HAP-1 (cell line): Measurements from ENCODE around the gene ARHGAP31.
A peak's percentile ranks its signal among the peaks of the same experiment; 100 is the strongest.

Experiments
- DNase-seq, 2 experiments: peaks; one replicate each; pipeline ENCODE4 v3.0.0-alpha.2; 2016 to 2020; ENCODE audit warnings: low spot score in 2 of 2
- H3K27me3 ChIP-seq: fragments of 250-450 bp; sonication (Bioruptor Pico); 2 replicates; pipeline ENCODE4 v1.5.1; 2020; ENCODE audit warnings: low read depth, mild to moderate bottlenecking, moderate library complexity
- H3K36me3 ChIP-seq: fragments of 250-450 bp; sonication (Bioruptor Pico); replicated peaks from 2 replicates; pipeline ENCODE4 v1.5.1; 2020; ENCODE audit warnings: mild to moderate bottlenecking
- H3K4me1 ChIP-seq: fragments of 250-450 bp; sonication (Bioruptor Pico); 2 replicates; pipeline ENCODE4 v1.5.1; 2020; ENCODE audit warnings: mild to moderate bottlenecking
- H3K4me3 ChIP-seq: fragments of 250-450 bp; sonication (Bioruptor Pico); 2 replicates; pipeline ENCODE4 v1.5.1; 2020; ENCODE audit warnings: mild to moderate bottlenecking, moderate library complexity
- H3K9me3 ChIP-seq: fragments of 250-450 bp; sonication (Bioruptor Pico); 2 replicates; pipeline ENCODE4 v1.5.1; 2020; ENCODE audit warnings: mild to moderate bottlenecking, moderate library complexity
- in situ Hi-C: fragments of 300-500 bp; cut with MboI; formaldehyde crosslinking; loops from 3 replicates; pipeline ENCODE4 v1.14.3; 2020; ENCODE audit warnings: low sequenced_read_pairs, inconsistent platforms, mixed read lengths

The ARHGAP31 gene

DNA sequence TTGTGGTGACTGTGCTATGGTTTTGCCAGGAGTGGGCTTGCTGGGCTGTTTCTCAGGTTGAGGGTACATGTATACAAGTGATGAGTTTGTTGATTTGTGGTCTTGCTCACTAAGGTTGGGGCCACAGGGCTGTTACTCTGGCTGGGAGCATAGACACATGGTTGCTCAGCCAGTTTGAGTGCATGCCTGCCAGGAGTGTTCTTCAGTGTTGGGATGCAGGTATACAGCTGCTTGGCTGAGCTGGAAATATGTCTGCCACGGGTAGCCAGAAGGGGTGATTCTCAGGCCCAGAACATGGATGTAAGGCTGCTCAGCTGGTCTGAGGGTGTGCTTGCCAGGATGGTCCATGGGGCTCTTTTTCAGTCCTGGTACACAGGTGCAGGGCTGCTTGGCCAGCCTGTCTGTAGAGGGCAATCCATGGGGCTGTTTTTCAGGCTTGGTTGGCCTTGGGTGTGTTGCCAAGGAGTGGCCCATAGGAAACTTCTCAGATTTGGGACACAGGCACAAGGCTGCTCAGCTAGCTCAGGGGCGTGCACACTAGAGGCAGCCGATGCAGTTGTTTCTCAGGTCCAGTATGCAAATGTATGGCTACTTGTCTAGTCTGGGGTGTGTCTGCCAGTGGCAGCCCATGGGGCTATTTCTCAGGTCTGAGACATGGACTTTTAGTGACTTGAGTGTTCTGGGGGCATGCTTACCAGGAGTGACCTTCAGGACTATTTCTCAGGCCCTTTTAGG lies 5.3 kb upstream of the ARHGAP31 start:
- Histone ChIP-seq H3K36me3 (no peaks in the 10 kb centered on the region), H3K4me3 (no peak overlapping the region), H3K4me1 (peaks cover 19% of the 10 kb centered on the region), H3K9me3 (0 out of 2 replicates have a peak, but pooled peaks cover 3% of the 10 kb centered on the region), H3K27me3 (0 out of 2 replicates have a peak, but pooled peaks cover 5% of the 10 kb centered on the region)
- in situ Hi-C loops = loop anchor here (25.0 kb wide), 1 partner anchor 398 kb away; the partner anchor contains the start of gene COX17
- DNase-seq = no peak

DNA sequence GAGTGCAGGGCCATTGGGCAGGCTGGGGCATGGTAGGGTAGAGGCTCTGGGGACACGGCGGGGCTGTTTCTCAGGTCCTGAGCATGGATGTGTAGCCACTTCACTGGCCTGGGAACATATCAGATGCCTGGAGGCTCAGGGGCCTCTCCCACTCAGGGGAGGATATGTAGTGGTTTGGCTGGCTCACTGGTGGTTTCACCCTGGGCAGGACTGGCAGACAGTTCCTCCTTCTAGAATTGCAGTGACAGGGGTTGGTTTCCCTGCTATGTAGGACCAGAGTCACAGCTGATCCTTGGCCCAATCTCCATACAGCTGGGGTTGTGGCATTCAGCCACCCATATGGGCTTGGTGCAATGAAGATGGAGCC lies 4.8 kb upstream of the ARHGAP31 start:
- H3K36me3 ChIP-seq = no peaks in the 10 kb centered on the region
- no peak overlapping the region for H3K4me3 ChIP-seq
- H3K9me3 ChIP-seq = 0 out of 2 replicates have a peak, but pooled peaks cover 3% of the 10 kb centered on the region
- in situ Hi-C loops = loop anchor here (25.0 kb wide), 1 partner anchor 398 kb away; the partner anchor contains the start of gene COX17
- DNase-seq = no peak
- H3K27me3 ChIP-seq = 0 out of 2 replicates have a peak, but pooled peaks cover 5% of the 10 kb centered on the region
- H3K4me1 ChIP-seq = peaks cover 21% of the 10 kb centered on the region

- in situ Hi-C loops = loop anchor here (25.0 kb wide), 1 partner anchor 397 kb away; the partner anchor contains the start of gene COX17
- Histone ChIP-seq H3K36me3 (no peaks in the 10 kb centered on the region), H3K9me3 (no peaks in the 10 kb centered on the region), H3K27me3 (no peaks in the 10 kb centered on the region), H3K4me3 (no peak overlapping the region), H3K4me1 (peaks cover 24% of the 10 kb centered on the region)
- no peak for DNase-seq
Measured at GRCh38 chr3:119290613-119291012, 3.6 kb upstream of the ARHGAP31 start.

DNA sequence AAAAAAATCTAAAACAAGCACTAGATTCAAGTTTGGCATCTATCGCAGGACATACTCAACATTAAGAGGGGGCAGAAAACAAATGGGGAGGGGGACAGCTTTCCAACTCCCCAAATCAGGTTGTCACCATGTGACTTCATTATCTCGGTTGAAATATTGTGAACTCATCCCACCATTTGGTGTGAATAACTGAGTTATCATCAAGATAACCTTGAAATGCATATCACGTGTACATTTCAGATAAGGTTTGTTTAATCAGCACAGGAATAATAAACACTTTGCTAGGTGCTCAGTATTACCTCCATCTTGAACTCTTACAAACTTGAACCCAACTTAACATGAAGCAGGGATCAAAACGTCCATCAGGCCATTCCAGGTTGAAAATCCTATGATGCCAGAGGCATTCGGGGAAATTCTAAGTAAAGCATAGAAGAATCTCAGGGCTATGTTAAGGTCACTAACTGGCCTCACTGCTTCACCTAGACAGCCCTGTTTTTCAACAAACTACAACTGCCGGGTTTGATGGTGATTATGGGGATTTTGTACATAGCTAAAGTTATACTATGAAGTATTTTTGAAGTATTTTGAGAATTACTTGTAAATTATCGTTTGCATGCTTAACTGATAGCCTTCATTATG lies 3.0 kb upstream of the ARHGAP31 start:
- Histone ChIP-seq H3K36me3 (no peaks in the 10 kb centered on the region), H3K4me3 (no peak overlapping the region), H3K4me1 (peaks cover 30% of the 10 kb centered on the region), H3K9me3 (no peaks in the 10 kb centered on the region), H3K27me3 (no peaks in the 10 kb centered on the region)
- in situ Hi-C loops = loop anchor here (25.0 kb wide), 1 partner anchor 396 kb away; the partner anchor contains the start of gene COX17
- DNase-seq = no peak

DNA sequence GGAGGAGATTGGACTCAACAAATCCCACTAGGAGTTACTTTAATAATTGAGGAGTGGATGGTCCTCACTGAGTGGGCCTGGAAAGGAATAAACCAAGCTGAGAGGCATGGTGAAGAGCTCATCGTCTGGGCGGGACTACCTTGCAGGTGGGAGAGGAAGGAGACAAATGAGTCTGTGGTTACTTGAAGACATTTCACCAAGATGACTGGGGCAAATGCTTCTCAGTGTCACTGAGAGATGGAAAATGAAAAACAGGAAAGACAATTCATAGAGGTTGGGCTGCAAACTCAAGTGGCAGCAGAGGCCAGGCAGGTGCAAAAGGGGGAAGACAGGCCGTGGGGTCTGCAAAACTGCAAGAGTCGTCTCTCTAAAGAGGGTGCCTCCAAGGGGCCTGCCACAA lies 1.5 kb upstream of the ARHGAP31 start:
- no peak for DNase-seq
- peaks cover 33% of the 10 kb centered on the region for H3K4me1 ChIP-seq
- in situ Hi-C loops = loop anchor here (25.0 kb wide), 1 partner anchor 395 kb away; the partner anchor contains the start of gene COX17
- no peaks in the 10 kb centered on the region for H3K36me3 ChIP-seq
- no peaks in the 10 kb centered on the region for H3K27me3 ChIP-seq
- no peak overlapping the region for H3K4me3 ChIP-seq
- no peaks in the 10 kb centered on the region for H3K9me3 ChIP-seq

DNA sequence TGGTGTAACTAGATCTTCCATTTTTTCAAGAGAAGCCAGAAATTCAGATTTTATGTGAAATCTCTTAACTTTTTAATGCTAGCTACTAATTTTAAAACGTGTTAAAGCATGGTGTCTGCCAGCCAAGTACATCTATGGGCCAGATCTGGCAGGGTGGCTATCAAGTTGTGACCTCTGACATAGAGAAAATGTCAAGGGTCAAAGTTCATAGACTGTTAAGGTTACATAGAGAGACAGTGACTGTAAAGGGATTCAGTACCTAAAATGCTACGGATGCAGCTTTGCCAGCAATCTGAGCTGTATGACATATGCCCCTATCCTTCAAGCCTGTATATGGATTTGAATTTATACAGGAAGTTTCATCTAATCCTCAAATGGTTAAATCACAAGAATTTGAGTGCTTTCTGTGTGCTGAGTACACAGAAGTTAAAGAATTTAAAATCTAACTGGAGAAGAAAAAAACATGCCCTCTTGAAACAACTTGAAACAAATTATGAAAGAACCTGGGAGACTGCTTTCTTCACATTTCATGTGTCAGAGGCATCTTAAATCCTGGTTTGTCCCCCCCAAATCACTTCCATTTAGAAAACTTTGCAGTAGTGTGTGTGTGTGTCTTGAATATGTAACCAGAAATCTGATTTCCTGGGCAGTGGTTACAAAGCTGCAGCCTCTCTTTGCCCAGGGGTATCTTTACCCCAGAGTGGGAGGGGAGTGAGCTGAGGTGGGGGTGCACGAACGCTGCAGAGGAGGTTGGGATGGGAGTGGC lies 895 bp upstream of the ARHGAP31 start:
- in situ Hi-C loops = loop anchor here (25.0 kb wide), 1 partner anchor 394 kb away; the partner anchor contains the start of gene COX17
- Histone ChIP-seq H3K27me3 (no peaks in the 10 kb centered on the region), H3K9me3 (no peaks in the 10 kb centered on the region)

DNA sequence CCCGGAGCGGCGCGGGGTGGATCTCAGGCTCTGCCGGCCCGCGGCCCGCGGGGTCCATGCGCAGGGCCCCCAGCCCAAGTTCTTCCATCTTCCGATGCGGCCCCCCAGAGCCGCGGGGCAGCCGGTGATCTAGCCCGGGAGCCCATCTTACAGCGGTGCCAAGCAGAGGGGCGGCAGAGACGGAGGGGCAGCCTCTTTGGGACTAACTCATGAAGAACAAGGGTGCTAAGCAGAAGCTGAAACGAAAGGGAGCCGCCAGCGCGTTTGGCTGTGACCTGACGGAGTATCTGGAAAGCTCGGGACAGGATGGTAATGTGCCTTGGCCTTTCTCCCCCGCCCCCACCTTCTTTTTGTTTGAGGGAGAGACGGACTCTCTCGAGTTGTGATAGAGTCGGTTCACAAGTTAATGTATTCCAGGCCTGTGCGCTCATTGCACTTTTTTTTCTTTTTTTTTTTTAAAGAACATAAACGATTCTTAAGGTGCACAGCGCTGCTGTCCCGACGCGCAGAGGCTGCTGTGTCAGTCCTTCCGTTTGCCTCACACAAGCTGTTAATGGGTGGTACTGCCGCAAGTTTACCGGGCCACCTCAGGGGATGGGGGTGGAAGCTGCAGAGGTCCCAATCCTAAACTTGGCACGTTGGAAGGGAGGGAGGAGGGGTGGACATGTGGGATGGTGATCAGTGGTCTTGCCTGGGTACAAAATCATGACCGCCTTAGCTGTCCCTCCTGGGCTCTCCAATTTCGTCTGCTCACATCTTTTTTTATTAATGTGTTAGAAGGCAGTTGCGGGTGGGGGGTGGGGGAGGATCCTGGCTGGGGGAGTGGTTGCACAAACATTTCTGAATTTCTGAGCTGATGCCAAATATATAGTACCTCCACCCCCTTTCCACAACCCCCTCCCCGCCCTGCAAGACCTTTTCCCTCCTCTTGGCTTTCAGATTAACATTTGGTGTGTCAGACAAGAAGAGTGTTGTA lies 801 bp downstream of the ARHGAP31 start:
- in situ Hi-C loops = loop anchor here (25.0 kb wide), 1 partner anchor 392 kb away; the partner anchor contains the start of gene COX17
- H3K4me1 ChIP-seq = peaks cover 33% of the 10 kb centered on the region
- H3K36me3 ChIP-seq = no peaks in the 10 kb centered on the region
- H3K9me3 ChIP-seq = no peaks in the 10 kb centered on the region
- DNase-seq = peak; percentile 64 to 77
- peak overlapping the region; percentile 37 for H3K4me3 ChIP-seq
- no peaks in the 10 kb centered on the region for H3K27me3 ChIP-seq

More for the DNA sequence above, 895 bp upstream of the ARHGAP31 start:
- DNase-seq = peak in 1 of 2 experiments; percentile 74
- peak overlapping the region; percentile 37 for H3K4me3 ChIP-seq
- H3K4me1 ChIP-seq = peaks cover 33% of the 10 kb centered on the region
- H3K36me3 ChIP-seq = no peaks in the 10 kb centered on the region

DNA sequence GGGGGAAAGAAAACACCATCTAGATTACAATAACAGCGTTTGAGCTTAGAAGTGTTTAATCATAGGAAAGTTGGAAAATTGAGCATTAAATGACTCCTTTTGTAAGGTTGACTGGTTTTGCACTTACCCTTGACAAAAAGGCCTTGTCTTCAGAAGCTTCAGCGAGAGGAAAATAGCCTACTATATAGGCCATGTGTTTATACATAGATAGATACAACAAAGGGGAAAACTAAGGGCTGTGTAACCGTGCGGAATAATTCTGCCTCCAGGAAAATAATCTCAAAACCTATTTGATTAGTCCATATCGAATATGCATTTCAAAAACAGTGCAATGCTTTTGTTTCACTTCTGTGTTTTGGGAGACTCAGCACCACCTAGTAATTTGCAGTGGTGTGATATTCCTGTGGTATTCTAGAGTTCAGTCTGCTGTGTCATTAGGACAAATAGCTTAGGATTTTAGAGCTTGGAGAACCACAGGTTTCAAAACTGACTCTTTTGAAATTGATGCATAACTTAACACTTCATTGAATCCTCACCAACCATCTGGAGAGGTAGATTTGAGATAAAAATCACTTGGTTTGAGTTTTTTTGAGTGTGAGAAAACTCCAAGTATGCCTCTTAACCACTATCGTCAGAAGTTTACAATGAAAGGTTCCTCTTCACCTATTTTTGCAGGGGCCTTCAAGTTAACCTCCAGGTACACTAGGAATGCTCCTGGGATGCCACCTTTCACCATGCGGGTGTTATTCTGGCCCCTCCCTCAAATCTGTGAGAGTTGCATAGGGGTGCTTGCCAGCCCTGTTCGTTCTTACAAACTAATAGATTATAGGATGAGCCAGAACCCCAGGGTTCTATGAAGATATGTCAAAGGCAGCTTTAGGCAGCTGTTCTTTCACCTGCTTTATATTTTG lies 1.9 kb downstream of the ARHGAP31 start:
- in situ Hi-C loops = loop anchor here (25.0 kb wide), 1 partner anchor 391 kb away; the partner anchor contains the start of gene COX17
- no peaks in the 10 kb centered on the region for H3K27me3 ChIP-seq
- peak overlapping the region; percentile 37 for H3K4me3 ChIP-seq
- peak; percentile 25 to 74 for DNase-seq
- H3K9me3 ChIP-seq = no peaks in the 10 kb centered on the region
- peaks cover 33% of the 10 kb centered on the region for H3K4me1 ChIP-seq
- no peaks in the 10 kb centered on the region for H3K36me3 ChIP-seq

- Histone ChIP-seq H3K4me1 (peaks cover 33% of the 10 kb centered on the region), H3K27me3 (no peaks in the 10 kb centered on the region), H3K4me3 (no peak overlapping the region), H3K9me3 (no peaks in the 10 kb centered on the region), H3K36me3 (no peaks in the 10 kb centered on the region)
- in situ Hi-C loops = loop anchor here (25.0 kb wide), 1 partner anchor 391 kb away; the partner anchor contains the start of gene COX17
- no peak for DNase-seq
Measured at GRCh38 chr3:119296727-119297122, 2.5 kb downstream of the ARHGAP31 start.

GRCh38 chr3:119297169-119297568 lies 3.0 kb downstream of the ARHGAP31 start:
- in situ Hi-C loops = loop anchor here (25.0 kb wide), 1 partner anchor 390 kb away; the partner anchor contains the start of gene COX17
- DNase-seq = no peak

GRCh38 chr3:119298565-119298941 lies 4.4 kb downstream of the ARHGAP31 start:
- H3K4me3 ChIP-seq = no peak overlapping the region
- no peaks in the 10 kb centered on the region for H3K27me3 ChIP-seq
- in situ Hi-C loops = loop anchor here (25.0 kb wide), 1 partner anchor 389 kb away; the partner anchor contains the start of gene COX17
- H3K4me1 ChIP-seq = peaks cover 17% of the 10 kb centered on the region
- H3K9me3 ChIP-seq = no peaks in the 10 kb centered on the region
- DNase-seq = no peak
- no peaks in the 10 kb centered on the region for H3K36me3 ChIP-seq

More at GRCh38 chr3:119297169-119297568, 3.0 kb downstream of the ARHGAP31 start:
- H3K9me3 ChIP-seq = no peaks in the 10 kb centered on the region
- no peak overlapping the region for H3K4me3 ChIP-seq
- H3K27me3 ChIP-seq = no peaks in the 10 kb centered on the region
- H3K4me1 ChIP-seq = peaks cover 31% of the 10 kb centered on the region
- no peaks in the 10 kb centered on the region for H3K36me3 ChIP-seq
